Measurements from ENCODE around the gene OR4N5. TPM values are rescaled to one million over a fixed set of nuclear protein-coding genes. Genes with fewer than 3 reads are reported as not detected.
"Not testable (repeated sequence)": the region's sequence is repeated elsewhere in the genome, so short reads cannot be mapped to it uniquely, and the experiment has no call there.

Gene OR4N5, protein sequence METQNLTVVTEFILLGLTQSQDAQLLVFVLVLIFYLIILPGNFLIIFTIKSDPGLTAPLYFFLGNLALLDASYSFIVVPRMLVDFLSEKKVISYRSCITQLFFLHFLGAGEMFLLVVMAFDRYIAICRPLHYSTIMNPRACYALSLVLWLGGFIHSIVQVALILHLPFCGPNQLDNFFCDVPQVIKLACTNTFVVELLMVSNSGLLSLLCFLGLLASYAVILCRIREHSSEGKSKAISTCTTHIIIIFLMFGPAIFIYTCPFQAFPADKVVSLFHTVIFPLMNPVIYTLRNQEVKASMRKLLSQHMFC
- not detected in 2 replicates for polyA plus RNA-seq (2013)

DNA sequence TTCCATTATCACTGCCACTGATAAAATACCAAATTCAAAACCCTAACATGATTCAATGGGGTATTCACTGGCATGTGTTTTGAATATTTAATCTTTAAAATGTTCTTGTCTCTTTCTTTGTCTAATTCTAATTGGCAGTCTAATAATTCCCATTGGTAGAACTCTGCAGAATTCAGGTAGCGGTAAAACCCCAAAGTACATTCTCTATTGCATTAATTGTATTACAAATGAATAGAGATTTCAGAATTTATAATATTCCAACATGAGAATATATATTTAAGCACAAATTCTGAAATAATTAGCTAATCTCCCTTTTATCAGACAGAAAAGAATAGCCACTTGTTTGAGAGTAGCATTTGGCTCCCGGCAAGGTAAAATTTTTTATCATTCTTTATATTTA is at the start of gene OR4N5:
Gene OR4N5 (plus strand): TSS at position 301 of the 400 bp plus-strand sequence. CDS start 4,916 bp downstream, outside the sequence.
- Histone ChIP-seq H4K12ac (ENCODE audit: low read depth, low read length) (no peak within 1 kb of the TSS), H3K23ac (ENCODE audit: low read length) (no peak within 1 kb of the TSS)
- no CpG with 5 or more reads among the region's 2 CpGs for WGBS (ENCODE audit: extremely low coverage, insufficient coverage, insufficient read length)

DNA sequence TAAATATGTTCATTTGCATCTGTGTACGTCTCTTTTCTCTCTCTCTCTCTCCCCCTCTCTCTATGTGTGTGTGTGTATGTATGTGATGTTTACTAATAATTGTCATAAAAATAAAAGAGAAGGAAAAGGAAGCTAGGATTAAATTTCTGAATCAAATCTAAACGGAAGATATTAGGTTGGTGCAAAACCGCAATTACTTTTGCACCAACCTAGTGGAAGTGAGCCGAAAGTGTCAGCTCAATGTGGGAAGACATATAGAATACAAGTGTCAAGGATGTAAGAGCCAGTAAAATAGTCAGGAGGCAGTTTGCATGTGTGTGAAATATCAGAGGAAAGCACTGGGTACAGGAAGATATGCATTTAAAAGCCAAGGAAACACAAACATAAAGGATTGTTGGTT is 46.6 kb upstream of the OR4N5 start:
- no peak for DNase-seq
- no peak overlapping the region for H4K91ac ChIP-seq (ENCODE audit: low read depth, low read length)
- no peak overlapping the region for H3K4me2 ChIP-seq (ENCODE audit: low read length)
- peaks cover 2% of the 10 kb centered on the region for H3K9me3 ChIP-seq (ENCODE audit: insufficient read depth, low read depth, low read length)
- no CpG with 5 or more reads among the region's 4 CpGs for WGBS (ENCODE audit: extremely low coverage, insufficient coverage, insufficient read length)
- H3K4ac ChIP-seq (ENCODE audit: low read depth, low read length): no peak overlapping the region
- no peaks in the 10 kb centered on the region for H3K27me3 ChIP-seq (ENCODE audit: insufficient read depth, low read length)
- no peak overlapping the region for H2AFZ ChIP-seq (ENCODE audit: insufficient read depth, low read length, poor library complexity)
- no peak overlapping the region for H3K4me3 ChIP-seq (ENCODE audit: low read depth, low read length)
- no peaks in the 10 kb centered on the region for H3K36me3 ChIP-seq (ENCODE audit: control insufficient read depth in 1 of 2, insufficient read depth in 2 of 2, low read length in 2 of 2)
- no peak overlapping the region for H3K23ac ChIP-seq (ENCODE audit: low read length)
- no peaks in the 10 kb centered on the region for H3K4me1 ChIP-seq (ENCODE audit: control insufficient read depth in 1 of 2, insufficient read depth in 2 of 2, low read length in 2 of 2)
- no peak overlapping the region for H3K14ac ChIP-seq (ENCODE audit: low read length)
- no peak overlapping the region for H3K27ac ChIP-seq (ENCODE audit: low read depth, low read length)
- H2BK5ac ChIP-seq (ENCODE audit: low read depth, low read length, poor library complexity): no peak overlapping the region
- no peaks in the 10 kb centered on the region for H3K79me1 ChIP-seq (ENCODE audit: low read length)
- no peak overlapping the region for H4K8ac ChIP-seq (ENCODE audit: low read depth, low read length)
- no peak overlapping the region for H2BK120ac ChIP-seq (ENCODE audit: insufficient read depth, low read length, poor library complexity)
- H3K79me2 ChIP-seq (ENCODE audit: control insufficient read depth, insufficient read depth, low read length, poor library complexity): no peaks in the 10 kb centered on the region
- no peak overlapping the region for H3K18ac ChIP-seq (ENCODE audit: low read length)
- no peak overlapping the region for H2AK5ac ChIP-seq (ENCODE audit: low read length)
- no peak overlapping the region for H3K9ac ChIP-seq (ENCODE audit: low read length)
- H4K12ac ChIP-seq (ENCODE audit: low read depth, low read length): no peak overlapping the region
- no peak overlapping the region for H2BK12ac ChIP-seq (ENCODE audit: low read length)

More for the DNA sequence above, at the start of gene OR4N5:
- H3K14ac ChIP-seq (ENCODE audit: low read length): no peak within 1 kb of the TSS
- H3K79me1 ChIP-seq (ENCODE audit: low read length): no peaks in the 10 kb centered on the region
- H3K4me3 ChIP-seq (ENCODE audit: low read depth, low read length): no peak within 1 kb of the TSS
- H4K91ac ChIP-seq (ENCODE audit: low read depth, low read length): no peak within 1 kb of the TSS
- no peak within 1 kb of the TSS for H2BK5ac ChIP-seq (ENCODE audit: low read depth, low read length, poor library complexity)
- no peaks in the 10 kb centered on the region for H3K36me3 ChIP-seq (ENCODE audit: control insufficient read depth in 1 of 2, insufficient read depth in 2 of 2, low read length in 2 of 2)
- H3K79me2 ChIP-seq (ENCODE audit: control insufficient read depth, insufficient read depth, low read length, poor library complexity): no peaks in the 10 kb centered on the region
- no peak within 1 kb of the TSS for H3K4me2 ChIP-seq (ENCODE audit: low read length)
- H2AK5ac ChIP-seq (ENCODE audit: low read length): no peak within 1 kb of the TSS
- H3K4ac ChIP-seq (ENCODE audit: low read depth, low read length): no peak within 1 kb of the TSS
- H3K4me1 ChIP-seq (ENCODE audit: control insufficient read depth in 1 of 2, insufficient read depth in 2 of 2, low read length in 2 of 2): no peaks in the 10 kb centered on the region
- no peak within 1 kb of the TSS for H2BK120ac ChIP-seq (ENCODE audit: insufficient read depth, low read length, poor library complexity)
- no peak within 1 kb of the TSS for H4K8ac ChIP-seq (ENCODE audit: low read depth, low read length)
- H3K27ac ChIP-seq (ENCODE audit: low read depth, low read length): no peak within 1 kb of the TSS
- DNase-seq: no peak
- no peak within 1 kb of the TSS for H2AFZ ChIP-seq (ENCODE audit: insufficient read depth, low read length, poor library complexity)
- H3K9ac ChIP-seq (ENCODE audit: low read length): no peak within 1 kb of the TSS
- H3K27me3 ChIP-seq (ENCODE audit: insufficient read depth, low read length): no peaks in the 10 kb centered on the region
- peaks cover 2% of the 10 kb centered on the region for H3K9me3 ChIP-seq (ENCODE audit: insufficient read depth, low read depth, low read length)
- no peak within 1 kb of the TSS for H3K18ac ChIP-seq (ENCODE audit: low read length)
- H2BK12ac ChIP-seq (ENCODE audit: low read length): no peak within 1 kb of the TSS

DNA sequence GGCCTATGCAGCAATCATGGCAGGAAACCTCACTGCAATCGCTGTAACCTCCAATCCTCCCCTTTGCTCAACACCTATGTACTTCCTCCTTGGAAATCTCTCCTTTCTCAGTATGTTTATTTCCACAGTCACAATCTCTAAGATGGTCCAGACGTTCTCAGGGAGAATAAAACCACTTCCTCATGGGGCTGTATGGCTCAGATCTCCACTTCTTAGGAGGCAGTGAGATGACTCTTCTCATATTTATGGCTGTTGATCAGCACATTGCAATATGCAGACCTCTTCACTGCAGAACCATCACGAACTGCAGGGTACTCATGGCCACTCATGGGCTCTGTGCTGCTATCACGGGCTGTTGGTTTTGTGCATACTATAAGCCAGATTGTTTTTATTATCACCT is 45.2 kb upstream of the OR4N5 start:
- Histone ChIP-seq H3K18ac (ENCODE audit: low read length) (no peak overlapping the region), H2BK5ac (ENCODE audit: low read depth, low read length, poor library complexity) (no peak overlapping the region), H2BK120ac (ENCODE audit: insufficient read depth, low read length, poor library complexity) (no peak overlapping the region), H3K36me3 (ENCODE audit: control insufficient read depth in 1 of 2, insufficient read depth in 2 of 2, low read length in 2 of 2) (no peaks in the 10 kb centered on the region), H2AK5ac (ENCODE audit: low read length) (no peak overlapping the region), H3K79me2 (ENCODE audit: control insufficient read depth, insufficient read depth, low read length, poor library complexity) (no peaks in the 10 kb centered on the region), H3K79me1 (ENCODE audit: low read length) (no peaks in the 10 kb centered on the region), H2BK12ac (ENCODE audit: low read length) (no peak overlapping the region), H3K27me3 (ENCODE audit: insufficient read depth, low read length) (no peaks in the 10 kb centered on the region), H2AFZ (ENCODE audit: insufficient read depth, low read length, poor library complexity) (no peak overlapping the region), H3K23ac (ENCODE audit: low read length) (no peak overlapping the region), H3K4me2 (ENCODE audit: low read length) (no peak overlapping the region), H3K14ac (ENCODE audit: low read length) (no peak overlapping the region), H3K4ac (ENCODE audit: low read depth, low read length) (no peak overlapping the region), H4K8ac (ENCODE audit: low read depth, low read length) (no peak overlapping the region), H3K9ac (ENCODE audit: low read length) (no peak overlapping the region), H4K91ac (ENCODE audit: low read depth, low read length) (no peak overlapping the region), H4K12ac (ENCODE audit: low read depth, low read length) (no peak overlapping the region), H3K9me3 (ENCODE audit: insufficient read depth, low read depth, low read length) (peaks cover 2% of the 10 kb centered on the region), H3K27ac (ENCODE audit: low read depth, low read length) (no peak overlapping the region), H3K4me1 (ENCODE audit: control insufficient read depth in 1 of 2, insufficient read depth in 2 of 2, low read length in 2 of 2) (no peaks in the 10 kb centered on the region), H3K4me3 (ENCODE audit: low read depth, low read length) (no peak overlapping the region)
- no CpG with 5 or more reads among the region's 4 CpGs for WGBS (ENCODE audit: extremely low coverage, insufficient coverage, insufficient read length)
- no peak for DNase-seq

DNA sequence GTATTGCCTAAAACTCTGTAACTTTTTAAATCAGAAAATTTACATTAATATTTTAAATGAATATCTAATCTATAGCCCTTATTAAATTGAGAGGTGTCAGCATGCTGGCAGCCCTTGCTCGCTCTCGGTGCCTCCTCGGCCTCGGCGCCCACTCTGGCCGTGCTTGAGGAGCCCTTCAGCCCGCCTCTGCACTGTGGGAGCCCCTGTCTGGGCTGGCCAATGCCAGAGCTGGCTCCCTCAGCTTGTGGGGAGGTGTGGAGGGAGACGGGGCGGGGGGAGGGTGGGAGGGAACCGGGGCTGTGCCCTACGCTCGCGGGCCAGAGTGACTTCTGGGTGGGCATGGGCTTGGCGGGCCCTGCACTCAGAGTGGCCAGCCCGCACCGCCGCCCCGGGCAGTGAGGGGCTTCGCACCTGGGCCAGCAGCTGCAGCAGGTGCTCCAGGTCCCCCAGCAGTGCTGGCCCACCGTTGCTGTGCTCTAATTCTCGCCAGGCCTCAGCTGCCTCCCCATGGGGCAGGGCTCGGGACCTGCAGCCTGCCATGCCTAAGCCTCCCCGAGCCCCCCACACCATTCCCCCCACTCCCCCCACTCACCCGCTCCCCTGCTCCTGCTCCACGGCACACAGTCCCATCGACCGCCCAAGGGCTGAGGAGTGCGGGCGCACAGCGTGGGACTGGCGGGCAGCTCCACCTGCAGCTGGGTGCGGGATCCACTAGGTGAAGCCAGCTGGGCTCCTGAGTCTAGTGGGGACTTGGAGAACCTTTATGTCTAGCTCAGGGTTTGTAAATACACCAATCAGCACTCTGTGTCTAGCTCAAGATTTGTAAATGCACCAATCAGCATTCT is 39.5 kb upstream of the OR4N5 start:
- not testable (repeated sequence) for H4K12ac ChIP-seq (ENCODE audit: low read depth, low read length); H3K4me3 ChIP-seq (ENCODE audit: low read depth, low read length); H3K79me1 ChIP-seq (ENCODE audit: low read length); H3K4me1 ChIP-seq (ENCODE audit: control insufficient read depth in 1 of 2, insufficient read depth in 2 of 2, low read length in 2 of 2); H3K14ac ChIP-seq (ENCODE audit: low read length); H3K79me2 ChIP-seq (ENCODE audit: control insufficient read depth, insufficient read depth, low read length, poor library complexity); H2BK5ac ChIP-seq (ENCODE audit: low read depth, low read length, poor library complexity); H3K36me3 ChIP-seq (ENCODE audit: control insufficient read depth in 1 of 2, insufficient read depth in 2 of 2, low read length in 2 of 2); H3K23ac ChIP-seq (ENCODE audit: low read length); H3K9ac ChIP-seq (ENCODE audit: low read length); H3K4ac ChIP-seq (ENCODE audit: low read depth, low read length); H2AFZ ChIP-seq (ENCODE audit: insufficient read depth, low read length, poor library complexity); H2BK120ac ChIP-seq (ENCODE audit: insufficient read depth, low read length, poor library complexity); H2AK5ac ChIP-seq (ENCODE audit: low read length); H3K4me2 ChIP-seq (ENCODE audit: low read length); H4K91ac ChIP-seq (ENCODE audit: low read depth, low read length); H4K8ac ChIP-seq (ENCODE audit: low read depth, low read length); DNase-seq; H3K27ac ChIP-seq (ENCODE audit: low read depth, low read length); H3K27me3 ChIP-seq (ENCODE audit: insufficient read depth, low read length); H2BK12ac ChIP-seq (ENCODE audit: low read length); H3K18ac ChIP-seq (ENCODE audit: low read length)
- H3K9me3 ChIP-seq (ENCODE audit: insufficient read depth, low read depth, low read length): peaks cover 12% of the 10 kb centered on the region
- no CpG with 5 or more reads among the region's 32 CpGs for WGBS (ENCODE audit: extremely low coverage, insufficient coverage, insufficient read length)

All from trophoblast cell (in vitro differentiated cells and primary cell).